Osteoblast (primary cell): Measurements from ENCODE around the gene C1orf87. TPM values are rescaled to one million over a fixed set of nuclear protein-coding genes. Genes with fewer than 3 reads are reported as not detected.

Experiments used
- DNase-seq: peaks from one replicate; pipeline ENCODE4 v3.0.0; 2011; ENCODE audit warnings: low spot score, mixed read lengths; ENCODE audit not compliant: insufficient read length; ENCODE audit errors: missing footprints
- H2AFZ ChIP-seq: 2 replicates; pipeline ENCODE4 v1.6.0; 2011; ENCODE audit warnings: mild to moderate bottlenecking, low read length
- H3K27ac ChIP-seq: 2 replicates; pipeline ENCODE4 v1.5.1; 2011; ENCODE audit warnings: mild to moderate bottlenecking, low read depth, low read length, moderate library complexity
- H3K27me3 ChIP-seq: 2 replicates; pipeline ENCODE4 v1.6.0; 2012; ENCODE audit warnings: mild to moderate bottlenecking, control low read depth, inconsistent platforms, low read length, moderate library complexity; ENCODE audit not compliant: insufficient read depth
- H3K36me3 ChIP-seq: 2 replicates; pipeline ENCODE4 v1.5.1; 2011; ENCODE audit warnings: mild to moderate bottlenecking, low read length, control low read depth, moderate library complexity; ENCODE audit not compliant: insufficient read depth
- H3K4me1 ChIP-seq: 2 replicates; pipeline ENCODE4 v1.5.1; 2011; ENCODE audit warnings: mild to moderate bottlenecking, low read length, control low read depth, moderate library complexity; ENCODE audit not compliant: insufficient read depth
- H3K4me2 ChIP-seq: 2 replicates; pipeline ENCODE4 v1.6.0; 2011; ENCODE audit warnings: mild to moderate bottlenecking, low read length; ENCODE audit not compliant: insufficient read depth
- H3K4me3 ChIP-seq: fragments of 200-600 bp; sonication (generic); 3 replicates; pipeline ENCODE4 v1.5.1; 2012; ENCODE audit warnings: mild to moderate bottlenecking, low read length, inconsistent platforms; ENCODE audit not compliant: insufficient read depth
- H3K79me2 ChIP-seq: 2 replicates; pipeline ENCODE4 v1.6.0; 2012; ENCODE audit warnings: mild to moderate bottlenecking, low read length, control low read depth, inconsistent platforms; ENCODE audit not compliant: insufficient read depth
- H3K9me3 ChIP-seq: 2 replicates; pipeline ENCODE4 v1.5.1; 2011; ENCODE audit warnings: low read depth, low read length, control low read depth
- H4K20me1 ChIP-seq: 2 replicates; pipeline ENCODE4 v1.6.0; 2012; ENCODE audit warnings: mild to moderate bottlenecking, low read length, control low read depth; ENCODE audit not compliant: insufficient read depth
- CTCF ChIP-seq: IDR thresholded peaks from 2 replicates; pipeline ENCODE4 v1.5.1; 2011; ENCODE audit warnings: mild to moderate bottlenecking, low read depth, low read length, moderate library complexity; ENCODE audit errors: extremely low read depth
- total RNA-seq: library from RNA; depleted of rRNA; stranded (reverse); fragments of >200 nt; gene quantifications from 2 replicates; pipeline ENCODE4 v1.2.3, GENCODE V29; 2012

C1orf87 gene
- total RNA-seq, 1 donor: not detected

GRCh38 chr1:60055336-60055735 is 18.2 kb downstream of the C1orf87 start:
- H2AFZ ChIP-seq: no peak overlapping the region
- H3K79me2 ChIP-seq: no peaks in the 10 kb centered on the region
- DNase-seq: no peak
- no peaks in the 10 kb centered on the region for H4K20me1 ChIP-seq
- H3K4me3 ChIP-seq: no peak overlapping the region
- H3K4me2 ChIP-seq: no peak overlapping the region
- no peaks in the 10 kb centered on the region for H3K9me3 ChIP-seq
- H3K36me3 ChIP-seq: no peaks in the 10 kb centered on the region
- H3K27ac ChIP-seq: no peak overlapping the region
- H3K4me1 ChIP-seq: no peaks in the 10 kb centered on the region
- TF ChIP-seq CTCF: no peak
- no peaks in the 10 kb centered on the region for H3K27me3 ChIP-seq

- Histone ChIP-seq H3K36me3 (no peaks in the 10 kb centered on the region), H3K27me3 (no peaks in the 10 kb centered on the region), H3K9me3 (no peaks in the 10 kb centered on the region), H3K79me2 (no peaks in the 10 kb centered on the region), H3K27ac (no peak overlapping the region), H4K20me1 (no peaks in the 10 kb centered on the region), H3K4me2 (no peak overlapping the region), H3K4me3 (no peak overlapping the region), H2AFZ (no peak overlapping the region), H3K4me1 (no peaks in the 10 kb centered on the region)
- DNase-seq: no peak
- TF ChIP-seq CTCF: no peak
Measured at GRCh38 chr1:60054374-60054773, 19.2 kb downstream of the C1orf87 start.

GRCh38 chr1:60052601-60053000 is 21.0 kb downstream of the C1orf87 start:
- Histone ChIP-seq H3K9me3 (no peaks in the 10 kb centered on the region), H3K27me3 (no peaks in the 10 kb centered on the region), H4K20me1 (no peaks in the 10 kb centered on the region), H3K4me3 (no peak overlapping the region), H3K4me1 (no peaks in the 10 kb centered on the region), H3K79me2 (no peaks in the 10 kb centered on the region), H3K4me2 (no peak overlapping the region), H3K36me3 (no peaks in the 10 kb centered on the region), H3K27ac (no peak overlapping the region), H2AFZ (peak overlapping the region; percentile 10)
- DNase-seq: no peak
- TF ChIP-seq CTCF: no peak

GRCh38 chr1:60051191-60051590 is 22.4 kb downstream of the C1orf87 start:
- Histone ChIP-seq H3K4me1 (no peaks in the 10 kb centered on the region), H3K9me3 (no peaks in the 10 kb centered on the region), H3K4me3 (no peak overlapping the region), H3K27me3 (no peaks in the 10 kb centered on the region), H4K20me1 (no peaks in the 10 kb centered on the region), H3K79me2 (no peaks in the 10 kb centered on the region), H3K36me3 (no peaks in the 10 kb centered on the region), H3K4me2 (no peak overlapping the region), H2AFZ (no peak overlapping the region), H3K27ac (no peak overlapping the region)
- no peak for DNase-seq
- TF ChIP-seq CTCF: no peak
